NCI-H1092 treated with DMSO at 0.1 percent for 48 hours (cell line): ENCODE results near the gene EBPL.
A peak's percentile ranks its signal among the peaks of the same experiment; 100 is the strongest.
"Not testable (repeated sequence)": the region's sequence is repeated elsewhere in the genome, so short reads cannot be mapped to it uniquely, and the experiment has no call there.

Source experiments
- DNase-seq: peaks from one replicate; lab custom pipeline; 2025; lab: John Stamatoyannopoulos, UW

EBPL gene

DNA sequence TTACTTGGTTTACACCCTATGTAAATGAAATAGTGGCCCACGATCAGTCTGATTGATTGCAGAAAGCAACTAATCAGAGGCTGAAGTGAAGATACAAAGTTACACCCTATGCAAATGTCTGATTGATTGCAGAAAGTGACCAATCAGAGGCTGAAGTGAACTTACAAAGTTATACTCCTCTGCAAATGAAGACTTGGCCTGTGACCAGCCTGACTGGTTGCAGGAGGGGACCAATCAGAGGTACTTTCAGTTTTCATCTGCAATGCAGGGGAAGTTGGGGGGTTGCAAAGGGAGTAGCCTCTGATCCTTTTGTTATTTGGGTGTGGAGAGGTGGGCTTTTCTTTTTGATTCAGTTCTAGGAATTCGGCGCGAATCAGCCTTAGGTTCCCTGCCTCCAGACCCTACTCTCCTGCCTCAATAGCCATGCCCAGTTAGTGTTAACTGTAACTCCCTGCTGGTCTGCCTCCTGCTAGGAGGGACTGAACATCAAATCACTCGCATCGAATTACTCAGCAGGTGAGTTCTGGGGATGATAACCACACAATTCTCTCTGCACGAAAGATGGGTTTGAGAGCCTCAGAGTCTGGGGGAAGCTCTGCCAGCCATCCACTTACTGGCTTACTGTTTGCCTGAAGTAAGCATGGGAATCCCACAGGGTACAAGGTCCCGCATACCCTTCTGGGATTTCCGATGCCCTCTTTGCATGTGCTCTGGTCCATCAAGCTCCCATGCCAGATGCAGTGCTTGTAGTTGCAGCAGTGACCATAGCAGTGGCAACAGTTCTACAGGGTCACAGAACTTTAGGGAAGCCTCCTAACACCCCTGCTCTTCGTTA lies 55.5 kb downstream of the EBPL start:
- no peak for DNase-seq

DNA sequence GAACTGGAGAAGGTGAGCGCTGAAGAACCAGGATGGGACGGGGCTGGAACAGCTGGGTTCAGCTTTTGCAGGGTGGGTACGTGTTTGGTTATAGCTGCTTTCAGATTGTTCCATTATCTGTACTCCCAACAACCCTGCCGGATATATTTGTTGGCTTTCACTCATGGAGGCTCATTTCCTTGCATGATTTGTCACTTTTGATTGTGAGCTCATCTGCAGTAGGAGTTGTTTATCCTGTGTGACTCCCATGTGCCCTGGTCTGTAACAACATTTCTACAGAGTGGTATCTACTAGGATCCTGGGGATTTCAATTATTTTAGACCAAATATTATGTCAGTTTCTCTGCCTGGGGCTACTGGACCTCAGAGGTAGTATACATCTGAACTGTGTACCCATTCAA lies 57.6 kb downstream of the EBPL start:
- no peak for DNase-seq

DNA sequence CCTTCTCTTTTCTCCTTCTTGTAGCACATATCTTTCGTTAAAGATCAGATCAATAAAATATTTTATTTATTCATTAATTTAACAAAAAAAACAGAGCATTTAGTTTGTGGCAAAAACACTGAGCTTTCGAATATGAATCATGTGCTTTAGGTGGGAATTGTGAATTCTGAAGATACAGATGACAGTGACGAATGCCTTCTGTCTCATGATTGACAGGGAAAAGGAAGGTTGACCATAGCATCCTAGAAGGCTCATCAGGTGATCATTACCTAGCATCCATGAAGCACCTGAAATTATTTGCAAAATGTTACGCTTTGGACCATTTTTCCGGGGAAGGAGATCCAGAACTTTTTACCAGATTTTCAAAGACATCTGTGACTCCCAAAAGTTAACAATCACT lies 59.1 kb downstream of the EBPL start:
- DNase-seq = no peak

DNA sequence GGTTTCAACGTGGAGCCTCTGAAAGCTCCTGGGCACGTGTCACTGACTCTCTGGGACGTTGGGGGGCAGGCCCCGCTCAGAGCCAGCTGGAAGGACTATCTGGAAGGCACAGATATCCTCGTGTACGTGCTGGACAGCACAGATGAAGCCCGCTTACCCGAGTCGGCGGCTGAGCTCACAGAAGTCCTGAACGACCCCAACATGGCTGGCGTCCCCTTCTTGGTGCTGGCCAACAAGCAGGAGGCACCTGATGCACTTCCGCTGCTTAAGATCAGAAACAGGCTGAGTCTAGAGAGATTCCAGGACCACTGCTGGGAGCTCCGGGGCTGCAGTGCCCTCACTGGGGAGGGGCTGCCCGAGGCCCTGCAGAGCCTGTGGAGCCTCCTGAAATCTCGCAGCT lies 60.7 kb downstream of the EBPL start:
- no peak for DNase-seq

DNA sequence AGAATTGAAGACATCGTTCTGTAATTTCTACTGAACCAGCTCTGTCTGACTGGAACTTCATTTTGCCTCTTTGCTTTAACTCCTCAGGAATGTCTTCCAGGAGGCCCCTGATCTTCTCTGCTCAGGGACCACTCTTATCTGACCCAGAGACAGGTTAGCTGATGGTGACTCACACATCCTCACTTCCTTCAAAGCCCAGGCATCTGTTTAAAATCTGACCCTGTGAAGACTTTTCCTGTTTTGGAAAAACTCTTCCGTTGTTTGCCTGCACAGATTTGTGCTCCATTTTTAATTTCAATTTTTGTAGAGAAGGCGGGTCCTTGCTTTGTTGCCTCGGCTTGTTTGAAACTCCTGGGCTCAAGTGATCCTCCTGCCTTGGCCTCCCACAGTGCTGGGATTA lies 61.3 kb downstream of the EBPL start:
- no peak for DNase-seq

DNA sequence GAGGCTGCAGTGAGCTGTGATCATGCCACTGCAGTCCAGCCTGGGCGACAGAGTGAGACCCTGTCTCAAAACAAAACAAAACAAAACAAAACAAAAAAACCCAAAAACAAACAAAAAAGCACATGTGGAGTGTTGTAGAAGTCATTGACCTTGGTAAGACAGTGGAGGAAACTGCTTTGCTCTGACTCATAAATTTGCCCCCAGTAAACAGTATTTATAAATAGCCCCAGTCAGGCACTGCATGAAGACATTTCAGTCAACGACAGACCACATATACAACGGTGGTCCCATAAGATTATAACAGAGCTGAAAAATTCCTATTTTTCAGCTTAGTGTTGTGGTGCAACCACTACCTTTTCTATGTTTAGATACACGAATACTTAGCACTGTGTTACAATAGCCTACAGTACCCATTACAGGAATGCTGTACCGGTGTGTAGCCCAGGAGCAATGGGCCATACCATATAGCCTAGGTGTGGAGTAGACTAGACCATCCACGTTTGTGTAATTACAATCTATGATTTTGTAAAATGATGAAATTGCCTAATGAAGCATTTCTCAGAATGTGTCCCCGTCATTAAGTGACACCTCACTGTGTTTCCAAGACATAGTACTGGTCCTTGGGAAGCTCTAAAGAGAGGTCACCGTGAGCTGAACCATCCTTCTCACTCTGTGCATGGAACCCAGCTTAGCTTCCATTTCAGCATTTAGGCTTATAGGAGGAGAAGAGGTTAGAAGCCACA lies 61.9 kb downstream of the EBPL start:
- no peak for DNase-seq

DNA sequence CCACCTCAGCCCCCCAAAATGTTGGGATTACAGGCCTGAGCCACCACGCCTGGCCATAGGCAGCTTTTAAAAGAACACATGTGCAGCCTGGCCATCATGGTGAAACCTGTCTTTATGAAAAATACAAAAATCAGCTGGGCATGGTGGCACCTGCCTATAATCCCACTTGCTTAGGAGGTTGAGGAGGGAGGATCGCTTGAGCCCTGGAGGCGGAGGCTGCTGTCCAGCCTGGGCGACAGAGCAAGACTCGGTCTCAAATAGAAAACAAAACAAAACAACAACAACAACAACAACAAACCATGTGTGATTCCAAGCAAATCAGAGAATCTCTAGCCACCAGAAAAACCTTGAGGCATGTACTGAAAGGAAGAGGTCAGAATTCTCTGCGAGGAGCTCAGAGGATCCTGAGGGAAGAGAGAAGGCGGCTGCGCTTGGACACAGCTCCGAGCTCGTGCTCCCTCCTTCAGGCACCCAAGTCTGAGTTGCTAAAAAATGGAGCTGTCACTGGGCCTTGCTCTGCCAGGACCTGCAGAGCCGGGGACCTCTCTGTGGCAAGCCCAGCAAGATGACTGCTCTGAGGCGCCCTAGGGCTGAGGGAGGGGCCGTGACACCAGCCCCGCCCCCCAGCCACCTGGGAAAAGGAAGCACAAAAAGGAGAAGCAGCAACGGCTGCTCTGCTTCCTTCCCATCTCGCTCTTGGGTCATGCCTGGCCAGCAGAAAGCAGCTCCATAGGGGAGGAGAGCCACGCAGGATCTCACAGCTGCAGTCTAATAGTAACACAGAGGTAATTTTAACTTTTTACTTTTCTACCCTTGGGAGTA lies 63.2 kb downstream of the EBPL start, which contains the start of gene ARL11:
Gene ARL11 (plus strand): TSS at position 677 of the 822 bp plus-strand sequence. CDS start 1,941 bp downstream, outside the sequence.
- no peak for DNase-seq

DNA sequence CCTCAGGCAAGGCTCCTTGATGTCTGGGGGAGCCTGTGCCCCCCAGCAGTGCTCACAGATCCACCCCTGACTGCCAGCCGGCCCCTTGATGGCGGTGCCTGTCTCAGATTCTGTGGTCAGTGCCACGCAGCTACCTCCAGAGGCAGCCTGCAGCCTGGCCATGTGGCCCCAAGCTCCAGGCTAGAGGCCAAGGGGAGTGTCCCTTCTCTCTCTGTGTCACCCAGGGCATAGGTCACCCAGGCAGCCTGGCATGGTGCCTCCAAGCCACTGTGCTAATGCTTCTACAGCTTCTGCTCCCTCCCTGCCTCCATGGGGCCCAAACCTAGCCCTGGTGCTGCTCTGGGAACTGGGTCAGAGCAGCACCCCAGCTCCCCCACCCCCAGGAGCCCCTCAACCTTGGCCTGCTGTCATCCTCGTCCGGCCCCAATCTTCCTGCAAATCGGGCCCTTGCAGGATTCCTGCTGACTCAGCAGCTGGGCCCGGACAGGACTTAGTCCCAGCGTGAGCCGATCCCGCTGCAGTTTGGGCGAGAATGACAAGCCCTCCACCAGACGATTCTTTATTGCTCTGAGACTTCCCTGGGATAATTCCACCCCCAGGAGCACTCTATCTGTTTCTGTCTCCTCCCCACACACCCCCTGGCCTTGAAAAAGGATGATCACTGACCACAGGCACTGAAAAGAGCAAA lies 65.8 kb downstream of the EBPL start:
- DNase-seq = no peak

DNA sequence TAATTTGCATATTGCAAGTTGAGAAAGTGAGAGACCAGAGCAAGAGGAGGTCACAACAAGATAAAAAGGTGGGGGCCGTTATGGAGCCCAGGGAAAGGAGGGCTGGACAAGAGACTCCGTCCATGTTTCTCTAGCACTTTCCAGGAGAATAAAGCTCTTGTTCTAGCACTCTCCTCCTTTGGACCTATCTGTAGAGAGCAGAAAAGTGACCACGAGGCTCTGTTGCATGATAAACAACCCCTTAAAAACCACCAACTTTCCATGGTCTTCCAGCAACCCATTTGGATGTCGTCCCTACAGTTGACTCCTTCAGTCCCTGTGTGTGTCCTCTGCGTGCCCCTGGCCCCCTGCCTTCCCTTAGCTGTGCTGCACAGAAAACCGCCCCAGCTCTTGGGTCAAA lies 67.1 kb downstream of the EBPL start:
- no peak for DNase-seq

DNA sequence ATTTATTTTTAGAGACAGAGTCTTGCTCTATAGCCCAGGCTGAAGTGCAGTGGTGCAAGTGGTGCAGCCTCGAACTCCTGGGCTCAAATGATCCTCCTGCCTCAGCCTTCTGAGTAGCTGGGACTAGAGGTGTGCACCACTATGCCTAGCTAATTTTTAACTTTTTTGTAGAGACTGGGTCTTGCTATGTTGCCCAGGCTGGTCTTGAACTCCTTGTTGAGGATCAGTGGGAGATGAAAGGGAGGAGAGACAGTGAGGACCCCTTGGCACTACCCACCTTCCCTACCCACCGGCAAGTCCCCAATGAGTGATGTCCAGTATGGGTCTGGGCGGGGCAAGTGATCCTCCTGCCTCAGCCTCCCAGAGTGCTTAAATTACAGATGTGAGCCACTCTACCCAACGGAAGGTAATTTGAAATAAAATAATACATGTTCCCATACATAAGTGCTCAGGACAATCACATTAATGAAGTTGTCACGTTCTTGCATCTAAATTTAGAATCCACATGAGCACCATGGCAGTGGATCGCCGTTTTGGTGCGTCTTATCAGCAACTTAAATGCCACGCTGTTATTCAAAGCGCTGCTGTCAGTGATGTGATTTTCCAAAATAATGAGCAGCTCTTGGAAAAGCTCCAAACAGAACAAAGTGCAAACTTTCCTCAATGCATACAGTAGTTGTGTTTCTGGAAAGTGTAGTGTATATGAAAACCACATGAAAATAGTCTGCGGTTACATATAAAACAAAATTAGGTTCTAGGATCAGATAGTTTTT lies 68.9 kb downstream of the EBPL start:
- no peak for DNase-seq

DNA sequence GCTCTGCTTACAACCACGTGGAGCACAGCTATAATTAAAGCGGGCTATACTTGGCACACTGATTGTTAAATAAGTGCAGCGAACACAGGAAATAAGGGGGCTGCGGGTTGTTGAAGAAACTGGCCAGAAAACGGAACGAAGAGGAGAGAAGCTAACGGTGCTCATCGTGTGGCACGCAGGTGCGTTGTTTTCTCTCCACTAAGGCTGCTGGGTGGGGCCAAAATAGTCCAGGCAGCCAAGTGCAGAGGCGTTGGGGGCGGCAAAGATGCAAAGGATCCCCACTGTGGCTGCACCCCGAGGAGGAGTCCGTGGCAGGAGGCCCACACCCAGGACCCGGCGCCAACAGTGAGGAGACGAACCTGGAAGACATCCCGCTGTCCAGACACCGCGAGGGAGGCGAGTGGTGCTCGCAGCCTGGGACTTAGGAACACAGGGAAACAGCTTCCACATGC lies 71.1 kb downstream of the EBPL start:
- DNase-seq = peak; percentile 26

DNA sequence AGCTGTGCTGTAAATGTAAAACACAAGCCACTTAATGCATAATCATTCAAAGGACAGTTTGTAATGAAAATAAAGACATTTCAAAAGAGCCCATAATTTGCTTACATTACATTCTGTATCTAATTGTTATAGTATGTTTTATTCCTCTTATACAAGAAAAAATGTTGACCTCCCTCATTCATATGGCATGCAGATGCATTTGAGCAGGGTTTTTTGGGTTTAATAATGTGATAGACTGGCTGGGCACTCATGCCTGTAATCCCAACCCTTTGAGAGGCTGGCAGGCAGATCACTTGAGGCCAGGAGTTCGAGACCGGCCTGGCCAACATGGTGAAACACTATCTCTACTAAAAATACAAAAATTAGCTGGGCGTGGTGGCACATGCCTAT lies 74.6 kb downstream of the EBPL start:
- DNase-seq = no peak

DNA sequence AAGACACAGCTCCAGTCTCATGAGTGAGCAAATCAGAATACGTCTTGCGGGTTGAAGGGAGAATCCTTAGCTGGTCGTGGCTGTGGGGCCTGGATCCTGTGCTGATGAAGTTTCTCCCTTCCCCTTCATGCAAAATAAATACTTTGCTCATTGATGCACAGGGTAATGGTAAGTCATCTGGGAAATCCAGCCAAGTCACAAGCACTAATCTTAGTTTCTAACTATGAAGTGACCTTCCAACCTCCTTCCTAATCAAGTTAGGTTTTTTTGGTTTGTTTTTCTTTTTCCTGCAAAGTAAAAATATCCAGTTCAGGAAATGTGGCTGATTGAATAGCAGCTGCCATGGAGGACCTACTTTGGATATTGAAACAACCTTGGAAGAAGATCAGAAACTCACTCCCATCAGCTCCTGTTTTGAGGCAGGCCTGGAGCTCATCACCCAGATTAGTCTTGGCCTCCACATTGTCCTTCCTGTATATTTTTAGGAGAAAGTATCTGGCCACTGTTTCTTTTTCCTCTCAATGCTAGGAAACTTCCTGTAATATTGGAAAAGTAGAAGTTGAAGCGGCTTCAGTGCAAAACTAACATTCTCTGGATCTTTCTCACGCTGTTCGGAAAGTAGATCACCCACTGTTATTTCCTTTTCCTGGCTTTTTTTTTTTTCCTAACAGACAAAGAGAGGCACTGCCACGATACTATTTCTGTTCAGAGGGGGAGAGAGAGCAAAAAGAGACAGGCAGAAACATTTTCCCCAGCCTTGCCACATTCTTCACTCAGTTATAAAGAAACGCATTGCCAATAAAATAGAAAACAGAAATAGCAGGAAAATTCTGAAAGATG lies 75.2 kb downstream of the EBPL start:
- no peak for DNase-seq

DNA sequence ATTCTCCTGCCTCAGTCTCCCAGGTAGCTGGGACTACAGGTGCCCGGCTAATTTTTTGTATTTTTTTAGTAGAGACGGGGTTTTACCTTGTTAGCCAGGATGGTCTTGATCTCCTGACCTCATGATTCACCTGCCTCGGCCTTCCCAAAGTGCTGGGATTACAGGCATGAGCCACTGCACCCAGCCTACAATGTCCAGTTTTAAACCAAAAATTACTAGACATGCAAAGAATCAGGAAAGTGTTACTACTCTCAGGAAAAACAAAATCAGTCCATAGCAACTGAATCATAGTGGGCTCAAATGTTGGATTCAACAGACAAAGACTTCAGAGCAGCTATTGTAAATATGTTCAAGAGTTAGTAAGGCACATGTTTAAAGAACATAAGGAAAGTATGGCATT lies 79.2 kb downstream of the EBPL start:
- not testable (repeated sequence) for DNase-seq
